ENCODE measurements around the gene WHRN. TPM values are rescaled to one million over a fixed set of nuclear protein-coding genes. Genes with fewer than 3 reads are reported as not detected.
A peak's percentile ranks its signal among the peaks of the same experiment; 100 is the strongest.

Gene WHRN
- total and polyA plus RNA-seq, 2 of the 8 experiments (the other 6 are each of a cell fraction or from before 2014, with no cell fraction given) = 4.4 to 7.7 TPM

DNA sequence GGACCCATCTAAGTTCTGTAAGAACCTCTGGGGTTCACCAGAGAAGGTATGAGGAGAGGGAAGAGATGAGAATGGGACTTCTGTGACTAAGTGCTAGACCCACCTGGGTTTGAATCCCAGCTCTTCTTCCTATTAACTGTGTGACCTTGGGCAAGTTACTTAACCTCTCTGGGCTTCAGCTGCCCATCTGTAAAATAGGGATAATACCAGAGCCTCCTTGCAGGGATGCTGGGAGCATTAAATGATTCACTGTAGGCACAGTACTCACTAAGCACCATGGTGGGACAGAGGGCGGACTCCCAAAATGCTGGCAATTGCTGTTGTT lies 53.6 kb downstream of the WHRN start:
- H4K91ac ChIP-seq (replicated peaks; ENCODE audit: insufficient read length, low read length) = no peak overlapping the region
- H4K5ac ChIP-seq (ENCODE audit: insufficient read length, low read depth, low read length) = no peak overlapping the region
- no peaks in the 10 kb centered on the region for H3K79me1 ChIP-seq (ENCODE audit: low read depth, low read length)
- peaks cover 0 to 1% of the 10 kb centered on the region in 2 experiments for H4K20me1 ChIP-seq (replicated peaks in 1 of 2; ENCODE audit: control insufficient read depth in 1 of 2, insufficient read depth in 2 of 2, low read length in 2 of 2)
- H2BK15ac ChIP-seq (ENCODE audit: low read length) = no peak overlapping the region
- H3K14ac ChIP-seq (ENCODE audit: insufficient read length) = no peak overlapping the region
- no peak overlapping the region for H3K27ac ChIP-seq (ENCODE audit: low read depth, low read length)
- no peak overlapping the region for H3K56ac ChIP-seq (replicated peaks; ENCODE audit: insufficient read length, low read depth, low read length)
- H2BK20ac ChIP-seq (ENCODE audit: low read length) = no peak overlapping the region
- H2BK5ac ChIP-seq (ENCODE audit: low read depth, low read length) = no peak overlapping the region
- H3K4me1 ChIP-seq (replicated peaks in 1 of 4; ENCODE audit: control insufficient read depth in 3 of 4, insufficient read depth in 4 of 4, low read length in 3 of 4) = peaks cover 1 to 6% (median 4%) of the 10 kb centered on the region in 4 experiments; a peak in 3 of 7 replicates
- 100% methylated on average over 1 of the region's 1 CpG; no CpG with 5 or more reads in 1 of the 2 experiments for WGBS, 2 experiments (ENCODE audit: extremely low coverage in 1 of 2, insufficient coverage in 1 of 2, insufficient read length in 1 of 2, insufficient replicate concordance in 2 of 2, low coverage in 1 of 2, low lambda C conversion rate in 2 of 2, missing lambda C conversion rate in 1 of 2)
- no peaks in the 10 kb centered on the region for H3K79me2 ChIP-seq (ENCODE audit: control insufficient read depth in 1 of 2, insufficient read depth in 2 of 2, low read length in 2 of 2)
- no peak overlapping the region for H3K9ac ChIP-seq (replicated peaks in 1 of 4; ENCODE audit: extremely low read depth in 1 of 4, low read depth in 3 of 4, low read length in 3 of 4)
- no peak overlapping the region for H2BK120ac ChIP-seq (replicated peaks; ENCODE audit: low read depth, low read length)
- H3K4ac ChIP-seq (replicated peaks; ENCODE audit: insufficient read length, low read depth, low read length) = no peak overlapping the region
- no peak overlapping the region; the same call in 1 of the 2 replicates for H2BK12ac ChIP-seq (ENCODE audit: low read depth, low read length)
- no peak for TF ChIP-seq SIRT6 (IDR thresholded peaks at IDR 0.05; ENCODE audit: low read length)
- TF ChIP-seq BRCA1 (IDR thresholded peaks at IDR 0.05; ENCODE audit: low read depth, low read length) = no peak
- TF ChIP-seq EP300 (IDR thresholded peaks at IDR 0.05; ENCODE audit: borderline replicate concordance in 1 of 2, low read depth in 2 of 2, low read length in 2 of 2) = no peak
- TF ChIP-seq, protein P1, sequence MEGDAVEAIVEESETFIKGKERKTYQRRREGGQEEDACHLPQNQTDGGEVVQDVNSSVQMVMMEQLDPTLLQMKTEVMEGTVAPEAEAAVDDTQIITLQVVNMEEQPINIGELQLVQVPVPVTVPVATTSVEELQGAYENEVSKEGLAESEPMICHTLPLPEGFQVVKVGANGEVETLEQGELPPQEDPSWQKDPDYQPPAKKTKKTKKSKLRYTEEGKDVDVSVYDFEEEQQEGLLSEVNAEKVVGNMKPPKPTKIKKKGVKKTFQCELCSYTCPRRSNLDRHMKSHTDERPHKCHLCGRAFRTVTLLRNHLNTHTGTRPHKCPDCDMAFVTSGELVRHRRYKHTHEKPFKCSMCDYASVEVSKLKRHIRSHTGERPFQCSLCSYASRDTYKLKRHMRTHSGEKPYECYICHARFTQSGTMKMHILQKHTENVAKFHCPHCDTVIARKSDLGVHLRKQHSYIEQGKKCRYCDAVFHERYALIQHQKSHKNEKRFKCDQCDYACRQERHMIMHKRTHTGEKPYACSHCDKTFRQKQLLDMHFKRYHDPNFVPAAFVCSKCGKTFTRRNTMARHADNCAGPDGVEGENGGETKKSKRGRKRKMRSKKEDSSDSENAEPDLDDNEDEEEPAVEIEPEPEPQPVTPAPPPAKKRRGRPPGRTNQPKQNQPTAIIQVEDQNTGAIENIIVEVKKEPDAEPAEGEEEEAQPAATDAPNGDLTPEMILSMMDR (IDR thresholded peaks at IDR 0.05; ENCODE audit: control extremely low read depth in 1 of 3, insufficient read depth in 1 of 3, low read depth in 1 of 3, low read length in 3 of 3) = no peak
- TF ChIP-seq NANOG (IDR thresholded peaks at IDR 0.05; ENCODE audit: insufficient read depth, low read depth, low read length, poor library complexity, severe bottlenecking) = no peak
- peak; percentile 81; the same call in 1 of the 2 replicates for TF ChIP-seq KDM1A (IDR thresholded peaks at IDR 0.05; ENCODE audit: borderline replicate concordance, low read length)
- no peak for TF ChIP-seq RAD21 (IDR thresholded peaks at IDR 0.05 in 1 of 2, conservative IDR thresholded peaks at IDR 0.05 in 1 of 2; ENCODE audit: low read depth in 2 of 2, low read length in 2 of 2)
- no peak for TF ChIP-seq POLR2AphosphoS5 (IDR thresholded peaks at IDR 0.05; ENCODE audit: low read depth, low read length)
- FAIRE-seq (no peak), DNase-seq (ENCODE audit: low read depth in 1 of 2, low spot score in 2 of 2) (no peak)
- no peaks in the 10 kb centered on the region for H3K36me3 ChIP-seq (ENCODE audit: control insufficient read depth in 2 of 4, insufficient read depth in 4 of 4, low read length in 3 of 4)
- no peaks in the 10 kb centered on the region for H3K9me3 ChIP-seq (ENCODE audit: insufficient read depth in 2 of 2, low read depth in 1 of 2, low read length in 1 of 2)
- H3K23ac ChIP-seq (ENCODE audit: insufficient read length) = no peak overlapping the region
- no peak overlapping the region for H2AFZ ChIP-seq (ENCODE audit: low read length)
- POLR2A ChIA-PET (ENCODE audit: partially characterized antibody) = interaction anchor here (0.6 to 1.6 kb wide), 4 partner anchors 16 to 143 kb away, joined by 3 read pairs; no protein-coding TSS in a partner anchor
- H2AK5ac ChIP-seq (ENCODE audit: low read depth, low read length) = no peak overlapping the region
- no peaks in the 10 kb centered on the region for H3K27me3 ChIP-seq (replicated peaks in 1 of 4; ENCODE audit: control insufficient read depth in 3 of 4, extremely low read depth in 1 of 4, insufficient read depth in 3 of 4, low read length in 3 of 4)
- H3K23me2 ChIP-seq (ENCODE audit: low read depth, low read length) = no peaks in the 10 kb centered on the region; the same call in 1 of the 2 replicates
- CTCF ChIA-PET (ENCODE audit: partially characterized antibody) = interaction anchor here (1.3 to 3.2 kb wide), 7 partner anchors 10 to 202 kb away, joined by 3 to 29 read pairs (median 5); no protein-coding TSS in a partner anchor
- no peak overlapping the region for H3K4me2 ChIP-seq (ENCODE audit: insufficient read depth in 1 of 2, low read depth in 2 of 2, low read length in 2 of 2)
- H4K8ac ChIP-seq (ENCODE audit: extremely low read depth, insufficient read depth, low read length) = no peak overlapping the region
- no peak overlapping the region for H3K18ac ChIP-seq (ENCODE audit: extremely low read depth, low read length)
- no peak overlapping the region for H3K4me3 ChIP-seq (ENCODE audit: extremely low read depth in 1 of 4, insufficient read depth in 2 of 4, low read depth in 3 of 4, low read length in 4 of 4)

All from H1 (cell line).